Central memory CD8-positive, alpha-beta T cell (primary cell): ENCODE results near the gene GNA14.
A peak's percentile ranks its signal among the peaks of the same experiment; 100 is the strongest.
"Not testable (repeated sequence)": the region's sequence is repeated elsewhere in the genome, so short reads cannot be mapped to it uniquely, and the experiment has no call there.

ENCODE experiments used
- ATAC-seq: fragments of 150-1000 bp; cut with Tn5 transposase; replicated peaks from 2 replicates; pipeline ENCODE4 v1.10.0; 2022; ENCODE audit warnings: mild to moderate bottlenecking, moderate FRiP score, moderate number of reproducible peaks; ENCODE audit not compliant: poor library complexity, severe bottlenecking; ENCODE audit errors: extremely low read depth
- DNase-seq, 2 donors: peaks; one replicate each; pipeline ENCODE4 v3.0.0; 2021; ENCODE audit warnings: low spot score in 2 of 2
- H3K27ac Mint-ChIP-seq: one replicate; pipeline ENCODE4 v1.8.0; 2022; ENCODE audit warnings: low read depth, mild to moderate bottlenecking, moderate library complexity, mixed read lengths
- H3K27me3 Mint-ChIP-seq: one replicate; pipeline ENCODE4 v1.8.0; 2022; ENCODE audit warnings: mixed read lengths
- H3K36me3 Mint-ChIP-seq: one replicate; pipeline ENCODE4 v1.8.0; 2022; ENCODE audit warnings: mild to moderate bottlenecking, moderate library complexity, mixed read lengths; ENCODE audit not compliant: insufficient read depth
- H3K4me1 Mint-ChIP-seq: one replicate; pipeline ENCODE4 v1.8.0; 2022; ENCODE audit warnings: mixed read lengths
- H3K4me3 Mint-ChIP-seq: one replicate; pipeline ENCODE4 v1.8.0; 2022; ENCODE audit warnings: mild to moderate bottlenecking, moderate library complexity, mixed read lengths
- H3K9me3 Mint-ChIP-seq: one replicate; pipeline ENCODE4 v1.8.0; 2022; ENCODE audit warnings: mixed read lengths

GNA14 gene

GRCh38 chr9:77454663-77455062 lies 193.5 kb downstream of the GNA14 start:
- Mint-ChIP-seq H3K27ac (no peak overlapping the region), H3K36me3 (no peaks in the 10 kb centered on the region), H3K4me3 (no peak overlapping the region), H3K27me3 (peaks cover 52% of the 10 kb centered on the region), H3K4me1 (peaks cover 18% of the 10 kb centered on the region), H3K9me3 (no peaks in the 10 kb centered on the region)
- no peak for ATAC-seq
- DNase-seq: no peak

- H3K4me1 Mint-ChIP-seq: peaks cover 18% of the 10 kb centered on the region
- no peaks in the 10 kb centered on the region for H3K9me3 Mint-ChIP-seq
- peak overlapping the region; percentile 45 for H3K4me3 Mint-ChIP-seq
- ATAC-seq (no peak), DNase-seq (no peak)
- no peak overlapping the region for H3K27ac Mint-ChIP-seq
- no peaks in the 10 kb centered on the region for H3K36me3 Mint-ChIP-seq
- H3K27me3 Mint-ChIP-seq: peaks cover 48% of the 10 kb centered on the region
Measured at GRCh38 chr9:77453825-77454647, 194.1 kb downstream of the GNA14 start.

- Mint-ChIP-seq H3K36me3 (no peaks in the 10 kb centered on the region), H3K27me3 (peaks cover 46% of the 10 kb centered on the region), H3K9me3 (peaks cover 5% of the 10 kb centered on the region), H3K4me1 (peaks cover 6% of the 10 kb centered on the region), H3K4me3 (no peak overlapping the region), H3K27ac (no peak overlapping the region)
- ATAC-seq: no peak
- no peak for DNase-seq
Measured at GRCh38 chr9:77451507-77451906, 196.6 kb downstream of the GNA14 start.

- peaks cover 5% of the 10 kb centered on the region for H3K9me3 Mint-ChIP-seq
- H3K4me1 Mint-ChIP-seq: peaks cover 6% of the 10 kb centered on the region
- H3K27me3 Mint-ChIP-seq: peaks cover 45% of the 10 kb centered on the region
- no peak overlapping the region for H3K4me3 Mint-ChIP-seq
- ATAC-seq (no peak), DNase-seq (no peak)
- H3K36me3 Mint-ChIP-seq: no peaks in the 10 kb centered on the region
- H3K27ac Mint-ChIP-seq: no peak overlapping the region
Measured at GRCh38 chr9:77450085-77450475, 198.0 kb downstream of the GNA14 start.

- Mint-ChIP-seq H3K4me1 (peaks cover 6% of the 10 kb centered on the region), H3K9me3 (peaks cover 5% of the 10 kb centered on the region), H3K27me3 (peaks cover 44% of the 10 kb centered on the region), H3K27ac (no peak overlapping the region), H3K36me3 (no peaks in the 10 kb centered on the region), H3K4me3 (no peak overlapping the region)
- DNase-seq (no peak), ATAC-seq (no peak)
Measured at GRCh38 chr9:77449240-77450084, 198.7 kb downstream of the GNA14 start.

GRCh38 chr9:77447646-77448045 lies 200.5 kb downstream of the GNA14 start:
- H3K4me3 Mint-ChIP-seq: no peak overlapping the region
- peaks cover 5% of the 10 kb centered on the region for H3K9me3 Mint-ChIP-seq
- no peaks in the 10 kb centered on the region for H3K36me3 Mint-ChIP-seq
- ATAC-seq (no peak), DNase-seq (no peak)
- H3K27me3 Mint-ChIP-seq: peaks cover 45% of the 10 kb centered on the region
- no peaks in the 10 kb centered on the region for H3K4me1 Mint-ChIP-seq
- no peak overlapping the region for H3K27ac Mint-ChIP-seq

GRCh38 chr9:77442436-77442835 lies 205.7 kb downstream of the GNA14 start:
- DNase-seq: no peak
- no peak overlapping the region for H3K4me3 Mint-ChIP-seq
- no peaks in the 10 kb centered on the region for H3K4me1 Mint-ChIP-seq
- peaks cover 2% of the 10 kb centered on the region for H3K9me3 Mint-ChIP-seq
- ATAC-seq: no peak
- no peaks in the 10 kb centered on the region for H3K36me3 Mint-ChIP-seq
- H3K27ac Mint-ChIP-seq: no peak overlapping the region
- H3K27me3 Mint-ChIP-seq: peaks cover 18% of the 10 kb centered on the region

- H3K9me3 Mint-ChIP-seq, H3K27ac Mint-ChIP-seq: not testable (repeated sequence)
Measured at GRCh38 chr9:77441124-77441523, 207.0 kb downstream of the GNA14 start.

GRCh38 chr9:77440057-77440456 lies 208.1 kb downstream of the GNA14 start:
- no peaks in the 10 kb centered on the region for H3K36me3 Mint-ChIP-seq
- H3K27me3 Mint-ChIP-seq: peaks cover 18% of the 10 kb centered on the region
- DNase-seq (no peak), ATAC-seq (no peak)
- no peaks in the 10 kb centered on the region for H3K4me1 Mint-ChIP-seq
- H3K4me3 Mint-ChIP-seq: no peak overlapping the region
- H3K27ac Mint-ChIP-seq: no peak overlapping the region
- H3K9me3 Mint-ChIP-seq: no peaks in the 10 kb centered on the region

More at GRCh38 chr9:77441124-77441523, 207.0 kb downstream of the GNA14 start:
- H3K36me3 Mint-ChIP-seq, DNase-seq, H3K4me1 Mint-ChIP-seq, H3K4me3 Mint-ChIP-seq, ATAC-seq: not testable (repeated sequence)
- H3K27me3 Mint-ChIP-seq: peaks cover 18% of the 10 kb centered on the region

GRCh38 chr9:77438653-77439052 lies 209.5 kb downstream of the GNA14 start:
- peaks cover 3% of the 10 kb centered on the region for H3K4me1 Mint-ChIP-seq
- no peaks in the 10 kb centered on the region for H3K9me3 Mint-ChIP-seq
- peaks cover 11% of the 10 kb centered on the region for H3K27me3 Mint-ChIP-seq
- ATAC-seq: no peak
- no peaks in the 10 kb centered on the region for H3K36me3 Mint-ChIP-seq
- H3K4me3 Mint-ChIP-seq: no peak overlapping the region
- H3K27ac Mint-ChIP-seq: no peak overlapping the region
- DNase-seq: no peak

- Mint-ChIP-seq H3K4me1 (peaks cover 5% of the 10 kb centered on the region), H3K4me3 (no peak overlapping the region), H3K9me3 (no peaks in the 10 kb centered on the region), H3K27me3 (peaks cover 9% of the 10 kb centered on the region), H3K36me3 (no peaks in the 10 kb centered on the region), H3K27ac (no peak overlapping the region)
- ATAC-seq (no peak), DNase-seq (no peak)
Measured at GRCh38 chr9:77435688-77436087, 212.4 kb downstream of the GNA14 start.

GRCh38 chr9:77435277-77435676 lies 212.8 kb downstream of the GNA14 start:
- Mint-ChIP-seq H3K9me3 (no peaks in the 10 kb centered on the region), H3K27ac (no peak overlapping the region), H3K36me3 (no peaks in the 10 kb centered on the region), H3K4me3 (no peak overlapping the region), H3K4me1 (peaks cover 5% of the 10 kb centered on the region), H3K27me3 (peaks cover 9% of the 10 kb centered on the region)
- ATAC-seq: no peak
- no peak for DNase-seq
